GM12865 (cell line): ENCODE measurements around the gene GRB14.

Experiments
- DNase-seq: peaks from one replicate; pipeline ENCODE4 v3.0.0; 2010; ENCODE audit warnings: low read depth
- H3K4me3 ChIP-seq: 2 replicates; pipeline ENCODE4 v1.5.1; 2011; ENCODE audit warnings: mild to moderate bottlenecking, low read depth, low read length, control low read depth
- CTCF ChIP-seq: IDR thresholded peaks from 2 replicates; pipeline ENCODE4 v1.5.1; 2011; ENCODE audit warnings: low read length, control low read depth, low read depth, inconsistent platforms; ENCODE audit not compliant: insufficient read depth; ENCODE audit errors: missing control alignments

GRB14 gene

GRCh38 chr2:164620873-164621763 lies at the start of gene GRB14:
TSS of gene GRB14 (minus strand) at chr2:164621482. CDS start at chr2:164621309, 173 bp downstream.
- TF ChIP-seq CTCF = no peak
- DNase-seq = no peak
- H3K4me3 ChIP-seq = no peak within 1 kb of the TSS

GRCh38 chr2:164669291-164669690 lies 48.0 kb upstream of the GRB14 start:
- no peak overlapping the region for H3K4me3 ChIP-seq
- no peak for TF ChIP-seq CTCF
- DNase-seq = no peak

GRCh38 chr2:164667566-164667965 lies 46.3 kb upstream of the GRB14 start:
- TF ChIP-seq CTCF = no peak
- H3K4me3 ChIP-seq = no peak overlapping the region
- no peak for DNase-seq

- no peak overlapping the region for H3K4me3 ChIP-seq
- TF ChIP-seq CTCF = no peak
- DNase-seq = no peak
Measured at GRCh38 chr2:164664070-164664469, 42.8 kb upstream of the GRB14 start.

GRCh38 chr2:164662868-164663631 lies 41.8 kb upstream of the GRB14 start:
- DNase-seq = no peak
- no peak for TF ChIP-seq CTCF
- H3K4me3 ChIP-seq = no peak overlapping the region

GRCh38 chr2:164662066-164662465 lies 40.8 kb upstream of the GRB14 start:
- no peak overlapping the region for H3K4me3 ChIP-seq
- DNase-seq = no peak
- TF ChIP-seq CTCF = no peak
